NT2/D1 (cell line): ENCODE results near the gene KDM3B.

Source experiments
- DNase-seq: peaks from one replicate; pipeline ENCODE4 v3.0.0-alpha.2; 2011; ENCODE audit warnings: low read depth, low spot score
- H3K27me3 ChIP-seq: 2 replicates; pipeline ENCODE4 v1.6.0; 2011; ENCODE audit warnings: mild to moderate bottlenecking; ENCODE audit not compliant: insufficient read length, insufficient read depth
- H3K36me3 ChIP-seq: 2 replicates; pipeline ENCODE4 v1.6.1; 2011; ENCODE audit warnings: mild to moderate bottlenecking, low read length, mixed read lengths; ENCODE audit not compliant: insufficient read depth, insufficient read length
- H3K4me1 ChIP-seq: 2 replicates; pipeline ENCODE4 v1.5.1; 2011; ENCODE audit not compliant: insufficient read depth, insufficient read length
- H3K4me3 ChIP-seq: 2 replicates; pipeline ENCODE4 v1.5.1; 2011; ENCODE audit warnings: low read depth; ENCODE audit not compliant: insufficient read length
- H3K9ac ChIP-seq: 2 replicates; pipeline ENCODE4 v1.6.0; 2011; ENCODE audit warnings: low read depth; ENCODE audit not compliant: insufficient read length
- H3K9me3 ChIP-seq: 2 replicates; pipeline ENCODE4 v1.5.1; 2011; ENCODE audit warnings: mild to moderate bottlenecking, low read length; ENCODE audit not compliant: insufficient read depth
- SUZ12 ChIP-seq: IDR thresholded peaks from 2 replicates; pipeline ENCODE4 v1.6.1; 2011; ENCODE audit not compliant: insufficient read length, insufficient read depth; ENCODE audit errors: extremely low read depth
- YY1 ChIP-seq: IDR thresholded peaks from 2 replicates; pipeline ENCODE4 v1.6.1; 2011; ENCODE audit not compliant: insufficient read length, insufficient read depth
- ZNF274 ChIP-seq: IDR thresholded peaks from 2 replicates; pipeline ENCODE4 v1.6.1; 2011; ENCODE audit warnings: mild to moderate bottlenecking, low read depth, low read length

Gene KDM3B

DNA sequence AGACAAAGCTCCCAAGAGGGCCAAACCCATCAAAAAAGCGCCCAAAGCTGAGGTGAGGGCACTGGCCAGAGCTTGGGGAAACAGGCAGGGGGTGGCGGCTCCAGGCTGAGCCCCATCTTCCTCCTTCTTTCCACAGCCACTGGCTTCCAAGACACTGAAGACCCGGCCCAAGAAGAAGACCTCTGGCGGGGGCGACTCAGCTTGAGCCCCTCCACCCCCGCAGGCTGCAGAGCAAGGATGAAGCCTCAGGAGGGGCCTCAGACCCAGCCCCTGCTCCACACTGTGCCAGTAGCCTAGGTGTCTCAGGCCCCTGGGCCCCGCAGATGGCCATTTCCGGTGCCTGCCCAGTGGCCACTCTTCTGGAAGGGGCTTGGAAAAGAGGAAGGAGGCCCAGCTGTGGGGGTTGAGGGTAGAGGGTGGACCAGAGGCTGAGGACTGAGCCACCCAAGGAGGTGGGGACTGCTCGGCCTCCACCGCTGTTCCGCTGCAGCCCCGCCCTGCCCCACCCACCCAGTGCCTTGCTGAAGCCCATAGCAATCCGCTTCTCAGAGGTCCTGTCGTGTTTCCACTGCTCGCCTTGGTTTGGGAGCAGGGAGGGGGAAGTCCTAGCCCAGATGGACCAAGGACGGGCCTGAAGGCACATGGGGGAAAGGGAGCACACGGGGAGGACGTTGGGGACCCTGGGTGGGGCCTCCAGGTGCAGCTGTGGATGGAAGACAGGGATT, 93.2 kb downstream of the KDM3B start:
- Histone ChIP-seq H3K27me3 (no peaks in the 10 kb centered on the region), H3K36me3 (no peaks in the 10 kb centered on the region), H3K4me1 (peaks cover 6% of the 10 kb centered on the region), H3K4me3 (no peak overlapping the region), H3K9ac (no peak overlapping the region), H3K9me3 (no peaks in the 10 kb centered on the region)
- TF ChIP-seq ZNF274 = no peak
- no peak for TF ChIP-seq SUZ12
- no peak for TF ChIP-seq YY1
- DNase-seq = no peak

GRCh38 chr5:138448070-138448469, 95.6 kb downstream of the KDM3B start:
- Histone ChIP-seq H3K27me3 (no peaks in the 10 kb centered on the region), H3K4me1 (peaks cover 2% of the 10 kb centered on the region), H3K36me3 (no peaks in the 10 kb centered on the region), H3K9me3 (no peaks in the 10 kb centered on the region), H3K9ac (no peak overlapping the region), H3K4me3 (no peak overlapping the region)
- no peak for TF ChIP-seq ZNF274
- no peak for TF ChIP-seq YY1
- TF ChIP-seq SUZ12 = no peak
- no peak for DNase-seq

DNA sequence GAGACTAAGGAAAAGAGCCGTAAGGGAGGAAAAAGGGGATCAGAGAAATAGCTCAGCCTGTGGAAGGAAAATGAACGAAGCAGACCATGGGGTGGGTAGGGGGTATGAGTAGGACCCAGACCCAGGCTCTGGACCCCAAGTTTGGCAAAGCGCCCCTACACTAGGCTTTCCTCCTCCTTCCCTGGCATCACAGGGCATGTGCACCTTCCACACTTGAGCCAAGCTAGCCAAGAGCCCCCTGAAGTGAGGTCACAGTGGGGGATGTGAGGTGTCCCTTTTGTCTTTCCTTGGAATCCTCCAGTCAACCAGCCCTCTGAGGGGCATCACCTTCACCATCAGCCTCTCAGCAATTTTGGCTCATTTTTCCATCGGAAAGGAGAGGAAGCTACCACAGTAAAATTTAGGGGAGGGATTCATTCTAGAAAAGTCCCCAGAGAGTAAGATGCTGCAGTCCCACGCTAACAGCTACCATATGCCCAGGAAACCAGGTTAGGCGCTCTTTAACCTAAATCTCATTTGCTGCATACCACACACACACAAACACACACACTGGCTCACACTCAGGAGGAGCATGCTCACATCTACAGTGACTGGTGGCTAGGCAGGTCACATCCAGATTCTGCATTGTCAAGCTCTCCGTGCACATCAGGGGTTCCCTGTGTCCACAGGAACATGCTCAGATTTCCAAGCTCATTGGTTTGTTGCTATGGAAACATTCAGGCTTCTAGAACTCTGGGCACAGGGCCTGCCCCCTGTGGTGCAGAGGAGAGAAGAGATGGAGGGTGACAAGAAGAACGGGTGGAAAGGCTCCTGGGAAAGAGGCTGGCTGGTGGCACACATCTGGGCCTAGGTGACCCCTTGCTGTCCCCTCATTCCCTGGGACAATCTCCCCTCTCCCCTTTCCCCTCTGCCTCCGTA, 96.3 kb downstream of the KDM3B start:
- no peaks in the 10 kb centered on the region for H3K9me3 ChIP-seq
- H3K4me3 ChIP-seq = no peak overlapping the region
- H3K4me1 ChIP-seq = peaks cover 2% of the 10 kb centered on the region
- no peaks in the 10 kb centered on the region for H3K27me3 ChIP-seq
- DNase-seq = no peak
- no peak for TF ChIP-seq YY1
- no peak for TF ChIP-seq ZNF274
- no peak for TF ChIP-seq SUZ12
- no peaks in the 10 kb centered on the region for H3K36me3 ChIP-seq
- no peak overlapping the region for H3K9ac ChIP-seq

DNA sequence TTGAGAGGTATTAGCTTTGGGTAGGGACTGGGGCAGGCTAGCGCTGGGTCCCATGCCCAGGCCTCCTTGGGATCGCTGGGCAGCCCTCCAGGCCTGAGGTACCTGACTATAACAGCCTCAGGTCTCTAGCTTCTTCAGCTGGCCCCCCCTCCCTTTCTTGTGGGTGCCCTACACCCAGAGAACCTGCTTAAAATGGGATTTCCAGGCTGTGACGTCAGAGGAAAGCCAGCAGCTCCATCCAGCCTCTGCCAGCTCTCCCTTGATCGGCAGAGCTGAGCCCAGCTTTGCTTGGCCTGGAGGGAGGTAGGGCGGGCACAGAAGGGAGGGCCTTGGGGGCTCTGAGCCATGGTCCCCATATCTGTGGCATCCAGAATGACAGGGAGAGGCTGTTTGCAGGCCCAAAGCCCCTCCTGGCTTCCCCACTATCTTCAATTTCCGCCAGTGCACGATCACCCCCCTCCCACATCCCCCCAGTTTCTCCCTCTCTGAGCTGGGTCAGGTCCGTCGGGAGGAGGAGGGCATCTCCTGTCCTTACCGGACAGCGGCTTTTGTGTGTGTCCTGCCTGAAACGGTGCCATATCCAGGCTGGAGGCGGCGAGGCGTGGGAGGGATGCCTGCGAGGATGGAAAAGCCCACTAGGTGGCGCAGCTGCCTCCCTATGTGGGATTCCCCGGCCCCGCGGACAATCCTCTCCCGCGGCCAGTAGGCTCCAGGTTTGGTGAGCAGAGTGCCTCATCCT, 97.2 kb downstream of the KDM3B start:
- TF ChIP-seq ZNF274 = no peak
- TF ChIP-seq YY1 = no peak
- TF ChIP-seq SUZ12 = no peak
- Histone ChIP-seq H3K4me1 (peaks cover 7% of the 10 kb centered on the region), H3K9me3 (no peaks in the 10 kb centered on the region), H3K9ac (no peak overlapping the region), H3K27me3 (no peaks in the 10 kb centered on the region), H3K36me3 (no peaks in the 10 kb centered on the region), H3K4me3 (no peak overlapping the region)
- DNase-seq = no peak

GRCh38 chr5:138450971-138451370, 98.5 kb downstream of the KDM3B start:
- Histone ChIP-seq H3K4me3 (no peak overlapping the region), H3K9ac (no peak overlapping the region), H3K4me1 (peaks cover 13% of the 10 kb centered on the region), H3K9me3 (no peaks in the 10 kb centered on the region), H3K36me3 (no peaks in the 10 kb centered on the region), H3K27me3 (no peaks in the 10 kb centered on the region)
- no peak for DNase-seq
- no peak for TF ChIP-seq SUZ12
- TF ChIP-seq ZNF274 = no peak
- TF ChIP-seq YY1 = no peak

DNA sequence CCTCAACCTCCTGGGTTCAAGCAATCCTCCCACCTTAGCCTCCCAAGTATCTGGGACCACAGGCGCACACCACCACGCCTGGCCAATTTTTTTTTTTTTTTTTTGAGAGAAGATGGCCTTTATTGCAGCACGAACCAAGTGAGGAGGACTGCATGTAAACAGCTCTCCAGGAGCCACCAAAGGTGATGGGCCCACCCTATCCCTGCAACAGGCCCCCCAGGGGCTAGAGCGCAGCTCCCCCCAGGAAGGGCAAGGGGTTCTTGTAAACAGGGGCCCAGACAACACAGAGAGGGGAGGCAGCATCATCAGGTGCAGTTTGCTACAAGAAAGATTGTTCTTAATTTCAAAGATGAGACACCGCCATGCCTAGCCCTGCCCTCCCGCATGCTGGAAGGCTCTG, 100.2 kb downstream of the KDM3B start:
- DNase-seq = no peak
- H3K9ac ChIP-seq = no peak overlapping the region
- peaks cover 13% of the 10 kb centered on the region for H3K4me1 ChIP-seq
- no peaks in the 10 kb centered on the region for H3K36me3 ChIP-seq
- H3K27me3 ChIP-seq = no peaks in the 10 kb centered on the region
- H3K4me3 ChIP-seq = no peak overlapping the region
- H3K9me3 ChIP-seq = no peaks in the 10 kb centered on the region
- TF ChIP-seq SUZ12 = no peak
- TF ChIP-seq ZNF274 = no peak
- no peak for TF ChIP-seq YY1
